Measurements from ENCODE around the gene COQ8A. TPM values are rescaled to one million over a fixed set of nuclear protein-coding genes. Genes with fewer than 3 reads are reported as not detected.

COQ8A gene
- total and polyA plus RNA-seq, 2 experiments from 2014 or later: 25.2 to 37.4 TPM

DNA sequence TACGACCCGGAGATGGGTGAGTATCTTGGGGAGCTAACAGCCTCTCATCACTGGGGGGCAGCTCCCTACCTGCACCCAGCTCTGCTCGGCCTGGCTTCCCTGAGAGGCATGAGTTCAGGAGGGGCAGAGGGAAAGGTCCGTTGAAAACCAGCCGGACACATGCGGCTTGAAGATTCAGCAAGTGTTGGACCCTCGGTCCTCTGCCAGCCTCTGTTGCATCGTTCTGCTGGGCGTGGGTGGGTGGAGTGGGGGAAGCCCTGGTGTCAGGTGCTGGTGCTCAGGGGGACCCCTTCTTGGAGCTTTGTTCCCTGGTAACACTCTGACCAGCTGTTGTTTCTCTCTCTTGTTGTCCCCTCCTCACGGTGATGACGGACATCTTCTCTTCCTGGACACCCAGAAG is 48.7 kb upstream of the COQ8A start:
- Histone ChIP-seq H3K27ac (ENCODE audit: low read depth) (no peak overlapping the region), H3K9me2 (ENCODE audit: insufficient read depth) (no peaks in the 10 kb centered on the region), H3K4me2 (no peak overlapping the region), H3K4me3 (no peak overlapping the region), H3K79me2 (replicated peaks; ENCODE audit: insufficient read depth) (no peaks in the 10 kb centered on the region), H3K4me1 (ENCODE audit: insufficient read depth) (no peaks in the 10 kb centered on the region), H3K36me3 (ENCODE audit: insufficient read depth) (no peaks in the 10 kb centered on the region), H2AFZ (no peak overlapping the region), H3K27me3 (ENCODE audit: insufficient read depth) (no peaks in the 10 kb centered on the region), H4K20me1 (replicated peaks; ENCODE audit: insufficient read depth) (no peaks in the 10 kb centered on the region; the same call in 1 of the 2 replicates), H3F3A (replicated peaks; ENCODE audit: low read depth) (no peaks in the 10 kb centered on the region)
- Mint-ChIP-seq H3K36me3 (ENCODE audit: low read depth) (peaks cover 28% of the 10 kb centered on the region), H3K4me3 (no peak overlapping the region), H3K27ac (no peak overlapping the region), H3K27me3 (ENCODE audit: insufficient read depth, low read depth, poor library complexity) (peaks cover 6% of the 10 kb centered on the region), H3K9me3 (no peaks in the 10 kb centered on the region), H3K4me1 (no peaks in the 10 kb centered on the region; the same call in 2 of the 3 replicates)
- DNase-seq (ENCODE audit: low spot score) (no peak), ATAC-seq (no peak)
- TF ChIP-seq STAT1 (IDR thresholded peaks at IDR 0.05; ENCODE audit: unreplicated experiment): no peak
- no peak for TF ChIP-seq REST (IDR thresholded peaks at IDR 0.05; ENCODE audit: unreplicated experiment)
- TF ChIP-seq POLR2AphosphoS5 (IDR thresholded peaks at IDR 0.05; ENCODE audit: low read depth): no peak
- TF ChIP-seq ZNF331 (CRISPR knock-in tag; IDR thresholded peaks at IDR 0.05; ENCODE audit: low read depth): no peak

- H3K36me3 Mint-ChIP-seq (ENCODE audit: low read depth): peaks cover 28% of the 10 kb centered on the region
- H3K9me2 ChIP-seq (ENCODE audit: insufficient read depth): no peaks in the 10 kb centered on the region
- no peak overlapping the region for H3K27ac Mint-ChIP-seq
- TF ChIP-seq EZH2phosphoT487 (IDR thresholded peaks at IDR 0.05; ENCODE audit: unreplicated experiment) (no peak), STAT1 (IDR thresholded peaks at IDR 0.05; ENCODE audit: unreplicated experiment) (no peak), ZNF114 (CRISPR knock-in tag; IDR thresholded peaks at IDR 0.05) (no peak), POLR2AphosphoS5 (IDR thresholded peaks at IDR 0.05; ENCODE audit: low read depth) (no peak), REST (IDR thresholded peaks at IDR 0.05; ENCODE audit: unreplicated experiment) (no peak), ZNF331 (CRISPR knock-in tag; IDR thresholded peaks at IDR 0.05; ENCODE audit: low read depth) (no peak), NANOG (IDR thresholded peaks at IDR 0.05; ENCODE audit: borderline replicate concordance) (no peak), JUNB (IDR thresholded peaks at IDR 0.05; ENCODE audit: unreplicated experiment) (no peak), CREB1 (CRISPR knock-in tag; IDR thresholded peaks at IDR 0.05; ENCODE audit: low read depth) (no peak), EZH2 (IDR thresholded peaks at IDR 0.05; ENCODE audit: low read depth, unreplicated experiment) (no peak)
- TF ChIP-seq, protein P1, sequence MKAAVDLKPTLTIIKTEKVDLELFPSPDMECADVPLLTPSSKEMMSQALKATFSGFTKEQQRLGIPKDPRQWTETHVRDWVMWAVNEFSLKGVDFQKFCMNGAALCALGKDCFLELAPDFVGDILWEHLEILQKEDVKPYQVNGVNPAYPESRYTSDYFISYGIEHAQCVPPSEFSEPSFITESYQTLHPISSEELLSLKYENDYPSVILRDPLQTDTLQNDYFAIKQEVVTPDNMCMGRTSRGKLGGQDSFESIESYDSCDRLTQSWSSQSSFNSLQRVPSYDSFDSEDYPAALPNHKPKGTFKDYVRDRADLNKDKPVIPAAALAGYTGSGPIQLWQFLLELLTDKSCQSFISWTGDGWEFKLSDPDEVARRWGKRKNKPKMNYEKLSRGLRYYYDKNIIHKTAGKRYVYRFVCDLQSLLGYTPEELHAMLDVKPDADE (IDR thresholded peaks at IDR 0.05): no peak
- TF ChIP-seq, protein P2, sequence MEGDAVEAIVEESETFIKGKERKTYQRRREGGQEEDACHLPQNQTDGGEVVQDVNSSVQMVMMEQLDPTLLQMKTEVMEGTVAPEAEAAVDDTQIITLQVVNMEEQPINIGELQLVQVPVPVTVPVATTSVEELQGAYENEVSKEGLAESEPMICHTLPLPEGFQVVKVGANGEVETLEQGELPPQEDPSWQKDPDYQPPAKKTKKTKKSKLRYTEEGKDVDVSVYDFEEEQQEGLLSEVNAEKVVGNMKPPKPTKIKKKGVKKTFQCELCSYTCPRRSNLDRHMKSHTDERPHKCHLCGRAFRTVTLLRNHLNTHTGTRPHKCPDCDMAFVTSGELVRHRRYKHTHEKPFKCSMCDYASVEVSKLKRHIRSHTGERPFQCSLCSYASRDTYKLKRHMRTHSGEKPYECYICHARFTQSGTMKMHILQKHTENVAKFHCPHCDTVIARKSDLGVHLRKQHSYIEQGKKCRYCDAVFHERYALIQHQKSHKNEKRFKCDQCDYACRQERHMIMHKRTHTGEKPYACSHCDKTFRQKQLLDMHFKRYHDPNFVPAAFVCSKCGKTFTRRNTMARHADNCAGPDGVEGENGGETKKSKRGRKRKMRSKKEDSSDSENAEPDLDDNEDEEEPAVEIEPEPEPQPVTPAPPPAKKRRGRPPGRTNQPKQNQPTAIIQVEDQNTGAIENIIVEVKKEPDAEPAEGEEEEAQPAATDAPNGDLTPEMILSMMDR (conservative IDR thresholded peaks at IDR 0.05; ENCODE audit: low read depth in 2 of 2): no peak
Observed at GRCh38 chr1:226891846-226892523, 48.1 kb upstream of the COQ8A start.

More at GRCh38 chr1:226891846-226892523, 48.1 kb upstream of the COQ8A start:
- no peak overlapping the region for H3K4me3 ChIP-seq
- Mint-ChIP-seq H3K4me1 (no peaks in the 10 kb centered on the region), H3K9me3 (no peaks in the 10 kb centered on the region), H3K27me3 (ENCODE audit: insufficient read depth, low read depth, poor library complexity) (peaks cover 6% of the 10 kb centered on the region), H3K4me3 (no peak overlapping the region)
- H3K27ac ChIP-seq (ENCODE audit: low read depth): no peak overlapping the region
- no peaks in the 10 kb centered on the region for H3K27me3 ChIP-seq (ENCODE audit: insufficient read depth)
- H3K36me3 ChIP-seq (ENCODE audit: insufficient read depth): no peaks in the 10 kb centered on the region
- no peaks in the 10 kb centered on the region; the same call in 1 of the 2 replicates for H4K20me1 ChIP-seq (replicated peaks; ENCODE audit: insufficient read depth)
- ATAC-seq: no peak
- no peaks in the 10 kb centered on the region for H3F3A ChIP-seq (replicated peaks; ENCODE audit: low read depth)
- no peak overlapping the region for H3K4me2 ChIP-seq
- no peaks in the 10 kb centered on the region for H3K79me2 ChIP-seq (replicated peaks; ENCODE audit: insufficient read depth)
- no peak overlapping the region for H2AFZ ChIP-seq
- no peaks in the 10 kb centered on the region for H3K4me1 ChIP-seq (ENCODE audit: insufficient read depth)
- DNase-seq (ENCODE audit: low spot score): no peak
